ENCODE results near the gene ANO2.

ANO2 gene

GRCh38 chr12:5655120-5655519 lies 289.9 kb downstream of the ANO2 start:
- Histone ChIP-seq H3K36me3 (ENCODE audit: insufficient read depth, low read length) (no peaks in the 10 kb centered on the region), H2AFZ (ENCODE audit: low read depth, low read length) (no peak overlapping the region), H3K4me3 (ENCODE audit: low read length) (no peak overlapping the region), H3K4me1 (ENCODE audit: insufficient read depth, low read length) (no peaks in the 10 kb centered on the region), H3K27me3 (ENCODE audit: insufficient read depth, low read length) (no peaks in the 10 kb centered on the region), H3K9me3 (ENCODE audit: low read length) (no peaks in the 10 kb centered on the region)

- no peaks in the 10 kb centered on the region for H3K9me3 ChIP-seq (ENCODE audit: low read length)
- H3K36me3 ChIP-seq (ENCODE audit: insufficient read depth, low read length) = no peaks in the 10 kb centered on the region
- H2AFZ ChIP-seq (ENCODE audit: low read depth, low read length) = no peak overlapping the region
- H3K4me3 ChIP-seq (ENCODE audit: low read length) = no peak overlapping the region
- no peaks in the 10 kb centered on the region for H3K27me3 ChIP-seq (ENCODE audit: insufficient read depth, low read length)
- H3K4me1 ChIP-seq (ENCODE audit: insufficient read depth, low read length) = no peaks in the 10 kb centered on the region
Measured at GRCh38 chr12:5654019-5654418, 291.0 kb downstream of the ANO2 start.

GRCh38 chr12:5650829-5651461 lies 294.1 kb downstream of the ANO2 start:
- Histone ChIP-seq H3K36me3 (ENCODE audit: insufficient read depth, low read length) (no peaks in the 10 kb centered on the region), H3K27me3 (ENCODE audit: insufficient read depth, low read length) (no peaks in the 10 kb centered on the region), H3K9me3 (ENCODE audit: low read length) (no peaks in the 10 kb centered on the region), H3K4me3 (ENCODE audit: low read length) (no peak overlapping the region), H3K4me1 (ENCODE audit: insufficient read depth, low read length) (no peaks in the 10 kb centered on the region), H2AFZ (ENCODE audit: low read depth, low read length) (no peak overlapping the region)

- Histone ChIP-seq H3K27me3 (ENCODE audit: insufficient read depth, low read length) (no peaks in the 10 kb centered on the region), H3K4me3 (ENCODE audit: low read length) (no peak overlapping the region), H3K4me1 (ENCODE audit: insufficient read depth, low read length) (no peaks in the 10 kb centered on the region), H3K9me3 (ENCODE audit: low read length) (no peaks in the 10 kb centered on the region), H2AFZ (ENCODE audit: low read depth, low read length) (no peak overlapping the region), H3K36me3 (ENCODE audit: insufficient read depth, low read length) (no peaks in the 10 kb centered on the region)
Measured at GRCh38 chr12:5650281-5650680, 294.8 kb downstream of the ANO2 start.

GRCh38 chr12:5648692-5649359 lies 296.2 kb downstream of the ANO2 start:
- Histone ChIP-seq H3K9me3 (ENCODE audit: low read length) (no peaks in the 10 kb centered on the region), H3K27me3 (ENCODE audit: insufficient read depth, low read length) (no peaks in the 10 kb centered on the region), H2AFZ (ENCODE audit: low read depth, low read length) (no peak overlapping the region), H3K4me3 (ENCODE audit: low read length) (no peak overlapping the region), H3K4me1 (ENCODE audit: insufficient read depth, low read length) (no peaks in the 10 kb centered on the region), H3K36me3 (ENCODE audit: insufficient read depth, low read length) (no peaks in the 10 kb centered on the region)

- Histone ChIP-seq H3K4me3 (ENCODE audit: low read length) (no peak overlapping the region), H3K27me3 (ENCODE audit: insufficient read depth, low read length) (no peaks in the 10 kb centered on the region), H3K9me3 (ENCODE audit: low read length) (no peaks in the 10 kb centered on the region), H2AFZ (ENCODE audit: low read depth, low read length) (no peak overlapping the region), H3K4me1 (ENCODE audit: insufficient read depth, low read length) (no peaks in the 10 kb centered on the region), H3K36me3 (ENCODE audit: insufficient read depth, low read length) (no peaks in the 10 kb centered on the region)
Measured at GRCh38 chr12:5643266-5643665, 301.8 kb downstream of the ANO2 start.

- Histone ChIP-seq H3K9me3 (ENCODE audit: low read length) (no peaks in the 10 kb centered on the region), H3K4me3 (ENCODE audit: low read length) (no peak overlapping the region), H2AFZ (ENCODE audit: low read depth, low read length) (no peak overlapping the region), H3K36me3 (ENCODE audit: insufficient read depth, low read length) (no peaks in the 10 kb centered on the region), H3K27me3 (ENCODE audit: insufficient read depth, low read length) (no peaks in the 10 kb centered on the region), H3K4me1 (ENCODE audit: insufficient read depth, low read length) (peaks cover 11% of the 10 kb centered on the region)
Measured at GRCh38 chr12:5637698-5638097, 307.4 kb downstream of the ANO2 start.

GRCh38 chr12:5636907-5637306 lies 308.2 kb downstream of the ANO2 start:
- H3K9me3 ChIP-seq (ENCODE audit: low read length) = no peaks in the 10 kb centered on the region
- H3K4me3 ChIP-seq (ENCODE audit: low read length) = no peak overlapping the region
- H3K4me1 ChIP-seq (ENCODE audit: insufficient read depth, low read length) = peaks cover 11% of the 10 kb centered on the region
- H3K36me3 ChIP-seq (ENCODE audit: insufficient read depth, low read length) = no peaks in the 10 kb centered on the region
- H3K27me3 ChIP-seq (ENCODE audit: insufficient read depth, low read length) = no peaks in the 10 kb centered on the region
- no peak overlapping the region for H2AFZ ChIP-seq (ENCODE audit: low read depth, low read length)

- Histone ChIP-seq H3K4me1 (ENCODE audit: insufficient read depth, low read length) (peaks cover 11% of the 10 kb centered on the region), H3K9me3 (ENCODE audit: low read length) (no peaks in the 10 kb centered on the region), H3K4me3 (ENCODE audit: low read length) (no peak overlapping the region), H2AFZ (ENCODE audit: low read depth, low read length) (no peak overlapping the region), H3K36me3 (ENCODE audit: insufficient read depth, low read length) (no peaks in the 10 kb centered on the region), H3K27me3 (ENCODE audit: insufficient read depth, low read length) (no peaks in the 10 kb centered on the region)
Measured at GRCh38 chr12:5633106-5633505, 312.0 kb downstream of the ANO2 start.

- no peaks in the 10 kb centered on the region for H3K36me3 ChIP-seq (ENCODE audit: insufficient read depth, low read length)
- H3K4me1 ChIP-seq (ENCODE audit: insufficient read depth, low read length) = peaks cover 11% of the 10 kb centered on the region
- no peaks in the 10 kb centered on the region for H3K27me3 ChIP-seq (ENCODE audit: insufficient read depth, low read length)
- H3K4me3 ChIP-seq (ENCODE audit: low read length) = no peak overlapping the region
- H3K9me3 ChIP-seq (ENCODE audit: low read length) = no peaks in the 10 kb centered on the region
- H2AFZ ChIP-seq (ENCODE audit: low read depth, low read length) = no peak overlapping the region
Measured at GRCh38 chr12:5632453-5632852, 312.6 kb downstream of the ANO2 start.

GRCh38 chr12:5631497-5631896 lies 313.6 kb downstream of the ANO2 start:
- H2AFZ ChIP-seq (ENCODE audit: low read depth, low read length) = no peak overlapping the region
- peaks cover 6% of the 10 kb centered on the region for H3K4me1 ChIP-seq (ENCODE audit: insufficient read depth, low read length)
- H3K4me3 ChIP-seq (ENCODE audit: low read length) = no peak overlapping the region
- no peaks in the 10 kb centered on the region for H3K36me3 ChIP-seq (ENCODE audit: insufficient read depth, low read length)
- no peaks in the 10 kb centered on the region for H3K9me3 ChIP-seq (ENCODE audit: low read length)
- no peaks in the 10 kb centered on the region for H3K27me3 ChIP-seq (ENCODE audit: insufficient read depth, low read length)

GRCh38 chr12:5630726-5631125 lies 314.3 kb downstream of the ANO2 start:
- H3K4me1 ChIP-seq (ENCODE audit: insufficient read depth, low read length) = peaks cover 6% of the 10 kb centered on the region
- H3K27me3 ChIP-seq (ENCODE audit: insufficient read depth, low read length) = no peaks in the 10 kb centered on the region
- H3K36me3 ChIP-seq (ENCODE audit: insufficient read depth, low read length) = no peaks in the 10 kb centered on the region
- no peak overlapping the region for H3K4me3 ChIP-seq (ENCODE audit: low read length)
- no peaks in the 10 kb centered on the region for H3K9me3 ChIP-seq (ENCODE audit: low read length)
- H2AFZ ChIP-seq (ENCODE audit: low read depth, low read length) = no peak overlapping the region

GRCh38 chr12:5628501-5628900 lies 316.6 kb downstream of the ANO2 start:
- Histone ChIP-seq H2AFZ (ENCODE audit: low read depth, low read length) (no peak overlapping the region), H3K27me3 (ENCODE audit: insufficient read depth, low read length) (no peaks in the 10 kb centered on the region), H3K4me3 (ENCODE audit: low read length) (no peak overlapping the region), H3K9me3 (ENCODE audit: low read length) (no peaks in the 10 kb centered on the region), H3K36me3 (ENCODE audit: insufficient read depth, low read length) (no peaks in the 10 kb centered on the region), H3K4me1 (ENCODE audit: insufficient read depth, low read length) (no peaks in the 10 kb centered on the region)

All from neuron (in vitro differentiated cells).